ENCODE results near the gene TCP11L1. TPM values are rescaled to one million over a fixed set of nuclear protein-coding genes. Genes with fewer than 3 reads are reported as not detected.
"Not testable (repeated sequence)": the region's sequence is repeated elsewhere in the genome, so short reads cannot be mapped to it uniquely, and the experiment has no call there.

The TCP11L1 gene
- total RNA-seq, 3 donors from 2014 or later (not counting 1 experiment from before 2014, with no cell fraction given): 20.7 to 24.5 (median 22.7) TPM

GRCh38 chr11:33028537-33028914 is 10.8 kb upstream of the TCP11L1 start:
- no peak overlapping the region for H3K27ac Mint-ChIP-seq
- H3K4me3 Mint-ChIP-seq: no peak overlapping the region
- H3K9me3 Mint-ChIP-seq: no peaks in the 10 kb centered on the region
- DNase-seq (no peak), ATAC-seq (no peak)
- TF ChIP-seq CTCF (IDR thresholded peaks at IDR 0.05): no peak
- Histone ChIP-seq H3K4me1 (ENCODE audit: control insufficient read depth, insufficient read depth, low read length) (no peaks in the 10 kb centered on the region), H3K27ac (ENCODE audit: low read length) (no peak overlapping the region), H3K36me3 (ENCODE audit: control insufficient read depth, insufficient read depth, low read length) (no peaks in the 10 kb centered on the region), H3K27me3 (ENCODE audit: control insufficient read depth, insufficient read depth, low read length) (no peaks in the 10 kb centered on the region), H3K4me3 (ENCODE audit: low read length) (no peak overlapping the region), H3K9me3 (ENCODE audit: control insufficient read depth, insufficient read depth, low read length) (no peaks in the 10 kb centered on the region)
- intact Hi-C loops (cut with micrococcal nuclease): no loop called here
- no peaks in the 10 kb centered on the region for H3K36me3 Mint-ChIP-seq
- no peaks in the 10 kb centered on the region for H3K4me1 Mint-ChIP-seq
- WGBS (ENCODE audit: insufficient coverage): 100% methylated on average over 1 of the region's 2 CpGs
- peaks cover 4 to 14% of the 10 kb centered on the region in 2 donors for H3K27me3 Mint-ChIP-seq (ENCODE audit: low read depth in 2 of 2)

- H3K4me1 ChIP-seq (ENCODE audit: control insufficient read depth, insufficient read depth, low read length); H3K36me3 ChIP-seq (ENCODE audit: control insufficient read depth, insufficient read depth, low read length); H3K4me3 ChIP-seq (ENCODE audit: low read length); H3K9me3 ChIP-seq (ENCODE audit: control insufficient read depth, insufficient read depth, low read length); H3K4me1 Mint-ChIP-seq; H3K36me3 Mint-ChIP-seq; H3K4me3 Mint-ChIP-seq; H3K27ac Mint-ChIP-seq; intact Hi-C loops (cut with micrococcal nuclease); H3K9me3 Mint-ChIP-seq; ATAC-seq; H3K27ac ChIP-seq (ENCODE audit: low read length); H3K27me3 ChIP-seq (ENCODE audit: control insufficient read depth, insufficient read depth, low read length); DNase-seq: not testable (repeated sequence)
- WGBS (ENCODE audit: insufficient coverage): 98% methylated on average over 6 of the region's 6 CpGs
- peaks cover 4 to 14% of the 10 kb centered on the region in 2 donors for H3K27me3 Mint-ChIP-seq (ENCODE audit: low read depth in 2 of 2)
Measured at GRCh38 chr11:33029218-33029617, 10.2 kb upstream of the TCP11L1 start.

GRCh38 chr11:33033493-33033892 is 5.9 kb upstream of the TCP11L1 start:
- Mint-ChIP-seq H3K9me3 (no peaks in the 10 kb centered on the region), H3K4me3 (no peak overlapping the region), H3K36me3 (no peaks in the 10 kb centered on the region), H3K4me1 (no peaks in the 10 kb centered on the region), H3K27ac (no peak overlapping the region), H3K27me3 (ENCODE audit: low read depth in 2 of 2) (peaks cover 2 to 17% of the 10 kb centered on the region in 2 donors)
- intact Hi-C loops (cut with micrococcal nuclease): no loop called here
- no peaks in the 10 kb centered on the region for H3K9me3 ChIP-seq (ENCODE audit: control insufficient read depth, insufficient read depth, low read length)
- no peak for DNase-seq
- H3K27me3 ChIP-seq (ENCODE audit: control insufficient read depth, insufficient read depth, low read length): no peaks in the 10 kb centered on the region
- H3K4me3 ChIP-seq (ENCODE audit: low read length): no peak overlapping the region
- no peaks in the 10 kb centered on the region for H3K36me3 ChIP-seq (ENCODE audit: control insufficient read depth, insufficient read depth, low read length)
- no peaks in the 10 kb centered on the region for H3K4me1 ChIP-seq (ENCODE audit: control insufficient read depth, insufficient read depth, low read length)
- no peak for TF ChIP-seq CTCF (IDR thresholded peaks at IDR 0.05)
- 100% methylated on average over 2 of the region's 4 CpGs for WGBS (ENCODE audit: insufficient coverage)
- H3K27ac ChIP-seq (ENCODE audit: low read length): no peak overlapping the region
- ATAC-seq: no peak

GRCh38 chr11:33035011-33035410 is 4.4 kb upstream of the TCP11L1 start:
- H3K9me3 ChIP-seq (ENCODE audit: control insufficient read depth, insufficient read depth, low read length): no peaks in the 10 kb centered on the region
- no peaks in the 10 kb centered on the region for H3K27me3 ChIP-seq (ENCODE audit: control insufficient read depth, insufficient read depth, low read length)
- Mint-ChIP-seq H3K27ac (no peak overlapping the region), H3K4me1 (peaks cover 0 to under 1% of the 10 kb centered on the region in 2 donors), H3K27me3 (ENCODE audit: low read depth in 2 of 2) (peaks cover 2 to 17% of the 10 kb centered on the region in 2 donors), H3K4me3 (no peak overlapping the region), H3K36me3 (no peaks in the 10 kb centered on the region), H3K9me3 (no peaks in the 10 kb centered on the region)
- DNase-seq (no peak), ATAC-seq (no peak)
- no peak overlapping the region for H3K4me3 ChIP-seq (ENCODE audit: low read length)
- intact Hi-C loops (cut with micrococcal nuclease): loop anchor here (5.0 kb wide), 1 partner anchor 1017 kb away; the partner anchor contains the start of gene CAPRIN1
- WGBS (ENCODE audit: insufficient coverage): 100% methylated on average over 1 of the region's 1 CpG
- H3K4me1 ChIP-seq (ENCODE audit: control insufficient read depth, insufficient read depth, low read length): peaks cover 2% of the 10 kb centered on the region
- TF ChIP-seq CTCF (IDR thresholded peaks at IDR 0.05): no peak
- no peak overlapping the region for H3K27ac ChIP-seq (ENCODE audit: low read length)
- H3K36me3 ChIP-seq (ENCODE audit: control insufficient read depth, insufficient read depth, low read length): no peaks in the 10 kb centered on the region

Measured in natural killer cell (primary cell).